ENCODE measurements around the gene PPP2R1A.

The PPP2R1A gene

DNA sequence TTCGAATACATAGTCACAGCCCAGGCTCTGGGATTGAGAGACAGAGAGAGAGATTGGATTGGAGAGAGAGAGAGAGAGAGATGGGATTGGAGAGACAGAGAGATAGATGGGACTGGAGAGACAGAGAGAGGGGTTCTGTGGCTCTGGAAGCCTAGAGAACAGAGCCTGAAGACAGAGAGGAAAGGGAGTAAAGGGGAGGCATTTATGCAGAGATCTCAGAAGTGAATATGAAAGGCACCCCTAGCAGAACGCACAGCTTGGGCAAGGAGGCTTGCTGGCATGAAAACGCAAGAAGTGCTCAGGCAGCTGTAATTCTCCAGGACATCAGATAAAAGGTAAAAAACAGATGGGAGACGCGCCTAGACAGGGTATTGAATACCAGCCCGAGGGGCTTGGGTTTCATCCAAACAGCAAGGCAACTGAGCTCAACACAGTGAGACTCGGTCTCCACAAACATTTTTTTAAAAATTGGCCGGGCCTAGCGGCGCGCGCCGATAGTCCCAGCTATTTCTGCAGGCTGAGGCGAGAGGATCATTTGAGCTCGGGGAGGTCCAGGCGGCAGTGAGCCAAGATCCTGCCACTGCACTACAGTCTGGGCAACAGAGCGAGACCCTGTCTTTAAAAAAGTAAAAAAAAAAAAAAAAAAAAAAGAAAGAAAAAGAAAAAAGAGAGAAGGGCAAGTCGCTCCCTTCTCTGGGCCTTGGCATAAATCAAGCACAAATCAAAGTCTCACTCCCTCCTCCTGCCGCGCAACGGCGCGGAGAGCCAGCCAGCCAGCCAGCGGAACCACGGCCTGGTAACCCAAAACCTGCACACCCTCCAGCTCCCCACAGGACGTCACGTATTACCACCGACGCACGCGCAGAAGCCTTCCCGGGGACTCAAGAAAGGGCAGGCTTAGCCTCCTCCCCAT is 774 bp upstream of the PPP2R1A start (continued):
- TF ChIP-seq, protein P1, sequence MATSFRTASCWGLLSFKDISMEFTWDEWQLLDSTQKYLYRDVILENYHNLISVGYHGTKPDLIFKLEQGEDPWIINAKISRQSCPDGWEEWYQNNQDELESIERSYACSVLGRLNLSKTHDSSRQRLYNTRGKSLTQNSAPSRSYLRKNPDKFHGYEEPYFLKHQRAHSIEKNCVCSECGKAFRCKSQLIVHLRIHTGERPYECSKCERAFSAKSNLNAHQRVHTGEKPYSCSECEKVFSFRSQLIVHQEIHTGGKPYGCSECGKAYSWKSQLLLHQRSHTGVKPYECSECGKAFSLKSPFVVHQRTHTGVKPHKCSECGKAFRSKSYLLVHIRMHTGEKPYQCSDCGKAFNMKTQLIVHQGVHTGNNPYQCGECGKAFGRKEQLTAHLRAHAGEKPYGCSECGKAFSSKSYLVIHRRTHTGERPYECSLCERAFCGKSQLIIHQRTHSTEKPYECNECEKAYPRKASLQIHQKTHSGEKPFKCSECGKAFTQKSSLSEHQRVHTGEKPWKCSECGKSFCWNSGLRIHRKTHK (tag by site-specific recombination; IDR thresholded peaks at IDR 0.05): no peak
- no peak for TF ChIP-seq KLF9 (tag by site-specific recombination; IDR thresholded peaks at IDR 0.05; ENCODE audit: low read depth)
- 0 out of 2 replicates have a peak, but pooled peaks have one; percentile 42 for TF ChIP-seq ZNF558 (tag by site-specific recombination; IDR thresholded peaks at IDR 0.05)
- no peak for TF ChIP-seq BCL11B (tag by site-specific recombination; IDR thresholded peaks at IDR 0.05; ENCODE audit: low read depth)
- no peak for TF ChIP-seq ZNF174 (tag by site-specific recombination; IDR thresholded peaks at IDR 0.05)
- TF ChIP-seq, protein P2, sequence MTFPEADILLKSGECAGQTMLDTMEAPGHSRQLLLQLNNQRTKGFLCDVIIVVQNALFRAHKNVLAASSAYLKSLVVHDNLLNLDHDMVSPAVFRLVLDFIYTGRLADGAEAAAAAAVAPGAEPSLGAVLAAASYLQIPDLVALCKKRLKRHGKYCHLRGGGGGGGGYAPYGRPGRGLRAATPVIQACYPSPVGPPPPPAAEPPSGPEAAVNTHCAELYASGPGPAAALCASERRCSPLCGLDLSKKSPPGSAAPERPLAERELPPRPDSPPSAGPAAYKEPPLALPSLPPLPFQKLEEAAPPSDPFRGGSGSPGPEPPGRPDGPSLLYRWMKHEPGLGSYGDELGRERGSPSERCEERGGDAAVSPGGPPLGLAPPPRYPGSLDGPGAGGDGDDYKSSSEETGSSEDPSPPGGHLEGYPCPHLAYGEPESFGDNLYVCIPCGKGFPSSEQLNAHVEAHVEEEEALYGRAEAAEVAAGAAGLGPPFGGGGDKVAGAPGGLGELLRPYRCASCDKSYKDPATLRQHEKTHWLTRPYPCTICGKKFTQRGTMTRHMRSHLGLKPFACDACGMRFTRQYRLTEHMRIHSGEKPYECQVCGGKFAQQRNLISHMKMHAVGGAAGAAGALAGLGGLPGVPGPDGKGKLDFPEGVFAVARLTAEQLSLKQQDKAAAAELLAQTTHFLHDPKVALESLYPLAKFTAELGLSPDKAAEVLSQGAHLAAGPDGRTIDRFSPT (tag by site-specific recombination; IDR thresholded peaks at IDR 0.05): peak; percentile 86
- TF ChIP-seq ZNF837 (tag by site-specific recombination; IDR thresholded peaks at IDR 0.05): no peak
- peak; percentile 97 for TF ChIP-seq ZNF121 (tag by site-specific recombination; IDR thresholded peaks at IDR 0.05)
- no peak for TF ChIP-seq ZNF266 (tag by site-specific recombination; IDR thresholded peaks at IDR 0.05; ENCODE audit: low read depth)
- TF ChIP-seq, protein P3, sequence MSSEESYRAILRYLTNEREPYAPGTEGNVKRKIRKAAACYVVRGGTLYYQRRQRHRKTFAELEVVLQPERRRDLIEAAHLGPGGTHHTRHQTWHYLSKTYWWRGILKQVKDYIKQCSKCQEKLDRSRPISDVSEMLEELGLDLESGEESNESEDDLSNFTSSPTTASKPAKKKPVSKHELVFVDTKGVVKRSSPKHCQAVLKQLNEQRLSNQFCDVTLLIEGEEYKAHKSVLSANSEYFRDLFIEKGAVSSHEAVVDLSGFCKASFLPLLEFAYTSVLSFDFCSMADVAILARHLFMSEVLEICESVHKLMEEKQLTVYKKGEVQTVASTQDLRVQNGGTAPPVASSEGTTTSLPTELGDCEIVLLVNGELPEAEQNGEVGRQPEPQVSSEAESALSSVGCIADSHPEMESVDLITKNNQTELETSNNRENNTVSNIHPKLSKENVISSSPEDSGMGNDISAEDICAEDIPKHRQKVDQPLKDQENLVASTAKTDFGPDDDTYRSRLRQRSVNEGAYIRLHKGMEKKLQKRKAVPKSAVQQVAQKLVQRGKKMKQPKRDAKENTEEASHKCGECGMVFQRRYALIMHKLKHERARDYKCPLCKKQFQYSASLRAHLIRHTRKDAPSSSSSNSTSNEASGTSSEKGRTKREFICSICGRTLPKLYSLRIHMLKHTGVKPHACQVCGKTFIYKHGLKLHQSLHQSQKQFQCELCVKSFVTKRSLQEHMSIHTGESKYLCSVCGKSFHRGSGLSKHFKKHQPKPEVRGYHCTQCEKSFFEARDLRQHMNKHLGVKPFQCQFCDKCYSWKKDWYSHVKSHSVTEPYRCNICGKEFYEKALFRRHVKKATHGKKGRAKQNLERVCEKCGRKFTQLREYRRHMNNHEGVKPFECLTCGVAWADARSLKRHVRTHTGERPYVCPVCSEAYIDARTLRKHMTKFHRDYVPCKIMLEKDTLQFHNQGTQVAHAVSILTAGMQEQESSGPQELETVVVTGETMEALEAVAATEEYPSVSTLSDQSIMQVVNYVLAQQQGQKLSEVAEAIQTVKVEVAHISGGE (tag by site-specific recombination; conservative IDR thresholded peaks at IDR 0.05; ENCODE audit: low read depth): peak; percentile 64
- TF ChIP-seq SP7 (tag by site-specific recombination; IDR thresholded peaks at IDR 0.05): peak; percentile 59
- no peak for TF ChIP-seq ZNF624 (tag by site-specific recombination; IDR thresholded peaks at IDR 0.05)
- TF ChIP-seq, protein P4, sequence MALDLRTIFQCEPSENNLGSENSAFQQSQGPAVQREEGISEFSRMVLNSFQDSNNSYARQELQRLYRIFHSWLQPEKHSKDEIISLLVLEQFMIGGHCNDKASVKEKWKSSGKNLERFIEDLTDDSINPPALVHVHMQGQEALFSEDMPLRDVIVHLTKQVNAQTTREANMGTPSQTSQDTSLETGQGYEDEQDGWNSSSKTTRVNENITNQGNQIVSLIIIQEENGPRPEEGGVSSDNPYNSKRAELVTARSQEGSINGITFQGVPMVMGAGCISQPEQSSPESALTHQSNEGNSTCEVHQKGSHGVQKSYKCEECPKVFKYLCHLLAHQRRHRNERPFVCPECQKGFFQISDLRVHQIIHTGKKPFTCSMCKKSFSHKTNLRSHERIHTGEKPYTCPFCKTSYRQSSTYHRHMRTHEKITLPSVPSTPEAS (tag by site-specific recombination; IDR thresholded peaks at IDR 0.05): peak; percentile 57; the same call in 1 of the 2 replicates
- TF ChIP-seq ZNF610 (tag by site-specific recombination; IDR thresholded peaks at IDR 0.05; ENCODE audit: borderline replicate concordance): peak; percentile 56; the same call in 1 of the 2 replicates
- peak; percentile 69 for TF ChIP-seq ZBTB17 (tag by site-specific recombination; IDR thresholded peaks at IDR 0.05)
- peak; percentile 35; the same call in 1 of the 2 replicates for TF ChIP-seq ZEB2 (tag by site-specific recombination; IDR thresholded peaks at IDR 0.05)
- TF ChIP-seq, protein P5, sequence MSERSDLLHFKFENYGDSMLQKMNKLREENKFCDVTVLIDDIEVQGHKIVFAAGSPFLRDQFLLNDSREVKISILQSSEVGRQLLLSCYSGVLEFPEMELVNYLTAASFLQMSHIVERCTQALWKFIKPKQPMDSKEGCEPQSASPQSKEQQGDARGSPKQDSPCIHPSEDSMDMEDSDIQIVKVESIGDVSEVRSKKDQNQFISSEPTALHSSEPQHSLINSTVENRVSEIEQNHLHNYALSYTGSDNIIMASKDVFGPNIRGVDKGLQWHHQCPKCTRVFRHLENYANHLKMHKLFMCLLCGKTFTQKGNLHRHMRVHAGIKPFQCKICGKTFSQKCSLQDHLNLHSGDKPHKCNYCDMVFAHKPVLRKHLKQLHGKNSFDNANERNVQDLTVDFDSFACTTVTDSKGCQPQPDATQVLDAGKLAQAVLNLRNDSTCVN (tag by site-specific recombination; optimal IDR thresholded peaks at IDR 0.05): no peak
- TF ChIP-seq, protein P6, sequence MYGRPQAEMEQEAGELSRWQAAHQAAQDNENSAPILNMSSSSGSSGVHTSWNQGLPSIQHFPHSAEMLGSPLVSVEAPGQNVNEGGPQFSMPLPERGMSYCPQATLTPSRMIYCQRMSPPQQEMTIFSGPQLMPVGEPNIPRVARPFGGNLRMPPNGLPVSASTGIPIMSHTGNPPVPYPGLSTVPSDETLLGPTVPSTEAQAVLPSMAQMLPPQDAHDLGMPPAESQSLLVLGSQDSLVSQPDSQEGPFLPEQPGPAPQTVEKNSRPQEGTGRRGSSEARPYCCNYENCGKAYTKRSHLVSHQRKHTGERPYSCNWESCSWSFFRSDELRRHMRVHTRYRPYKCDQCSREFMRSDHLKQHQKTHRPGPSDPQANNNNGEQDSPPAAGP (tag by site-specific recombination; IDR thresholded peaks at IDR 0.05): no peak
- peak; percentile 74; the same call in 1 of the 2 replicates for TF ChIP-seq ZNF596 (tag by site-specific recombination; IDR thresholded peaks at IDR 0.05)
- TF ChIP-seq ZNF660 (tag by site-specific recombination; IDR thresholded peaks at IDR 0.05): peak; percentile 28; the same call in 1 of the 2 replicates
- TF ChIP-seq ZNF302 (tag by site-specific recombination; IDR thresholded peaks at IDR 0.05; ENCODE audit: low read depth): no peak
- TF ChIP-seq, protein P7, sequence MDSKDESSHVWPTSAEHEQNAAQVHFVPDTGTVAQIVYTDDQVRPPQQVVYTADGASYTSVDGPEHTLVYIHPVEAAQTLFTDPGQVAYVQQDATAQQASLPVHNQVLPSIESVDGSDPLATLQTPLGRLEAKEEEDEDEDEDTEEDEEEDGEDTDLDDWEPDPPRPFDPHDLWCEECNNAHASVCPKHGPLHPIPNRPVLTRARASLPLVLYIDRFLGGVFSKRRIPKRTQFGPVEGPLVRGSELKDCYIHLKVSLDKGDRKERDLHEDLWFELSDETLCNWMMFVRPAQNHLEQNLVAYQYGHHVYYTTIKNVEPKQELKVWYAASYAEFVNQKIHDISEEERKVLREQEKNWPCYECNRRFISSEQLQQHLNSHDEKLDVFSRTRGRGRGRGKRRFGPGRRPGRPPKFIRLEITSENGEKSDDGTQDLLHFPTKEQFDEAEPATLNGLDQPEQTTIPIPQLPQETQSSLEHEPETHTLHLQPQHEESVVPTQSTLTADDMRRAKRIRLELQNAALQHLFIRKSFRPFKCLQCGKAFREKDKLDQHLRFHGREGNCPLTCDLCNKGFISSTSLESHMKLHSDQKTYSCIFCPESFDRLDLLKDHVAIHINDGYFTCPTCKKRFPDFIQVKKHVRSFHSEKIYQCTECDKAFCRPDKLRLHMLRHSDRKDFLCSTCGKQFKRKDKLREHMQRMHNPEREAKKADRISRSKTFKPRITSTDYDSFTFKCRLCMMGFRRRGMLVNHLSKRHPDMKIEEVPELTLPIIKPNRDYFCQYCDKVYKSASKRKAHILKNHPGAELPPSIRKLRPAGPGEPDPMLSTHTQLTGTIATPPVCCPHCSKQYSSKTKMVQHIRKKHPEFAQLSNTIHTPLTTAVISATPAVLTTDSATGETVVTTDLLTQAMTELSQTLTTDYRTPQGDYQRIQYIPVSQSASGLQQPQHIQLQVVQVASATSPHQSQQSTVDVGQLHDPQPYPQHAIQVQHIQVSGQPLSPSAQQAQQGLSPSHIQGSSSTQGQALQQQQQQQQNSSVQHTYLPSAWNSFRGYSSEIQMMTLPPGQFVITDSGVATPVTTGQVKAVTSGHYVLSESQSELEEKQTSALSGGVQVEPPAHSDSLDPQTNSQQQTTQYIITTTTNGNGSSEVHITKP (tag by site-specific recombination; IDR thresholded peaks at IDR 0.05): peak; percentile 89
